H1 (cell line): ENCODE measurements around the gene ANKRD6. TPM values are rescaled to one million over a fixed set of nuclear protein-coding genes. Genes with fewer than 3 reads are reported as not detected.

Source experiments
- CTCF ChIA-PET: fragments of 300-600 bp; sonication (Branson Sonifier 250); formaldehyde crosslinking; loops from one replicate; lab custom pipeline; 2021; ENCODE audit not compliant: partially characterized antibody; lab: Charles Lee
- POLR2A ChIA-PET: fragments of 300-600 bp; sonication (Branson Sonifier 250); formaldehyde crosslinking; loops from one replicate; lab custom pipeline; 2021; ENCODE audit warnings: inconsistent platforms; ENCODE audit not compliant: partially characterized antibody; lab: Charles Lee
- DNase-seq, 2 experiments: peaks; one replicate each; pipeline versions ENCODE4 v3.0.0 to v3.0.0-alpha.2; 2010 to 2022; ENCODE audit warnings: low spot score in 2 of 2, low read depth in 1 of 2, mixed read lengths in 1 of 2
- FAIRE-seq: peaks from 2 replicates; lab custom pipeline; 2011; peaks lifted over from hg19 to GRCh38; lab: Jason Lieb, UNC
- H2AFZ ChIP-seq: 2 replicates; pipeline ENCODE4 v1.8.1; 2012; ENCODE audit warnings: low read length, inconsistent platforms
- H2AK5ac ChIP-seq: 2 replicates; pipeline ENCODE4 v1.6.1; 2013; ENCODE audit warnings: low read depth, low read length
- H2BK120ac ChIP-seq: replicated peaks from 2 replicates; pipeline ENCODE3; 2013; ENCODE audit warnings: low read depth, low read length, inconsistent platforms
- H2BK12ac ChIP-seq: 2 replicates; pipeline ENCODE4 v1.6.1; 2013; ENCODE audit warnings: low read depth, low read length
- H2BK15ac ChIP-seq: 2 replicates; pipeline ENCODE4 v1.6.1; 2013; ENCODE audit warnings: low read length
- H2BK20ac ChIP-seq: 2 replicates; pipeline ENCODE4 v1.6.1; 2013; ENCODE audit warnings: low read length
- H2BK5ac ChIP-seq: 2 replicates; pipeline ENCODE4 v1.6.1; 2013; ENCODE audit warnings: low read depth, low read length
- H3K14ac ChIP-seq: 2 replicates; pipeline ENCODE4 v1.6.1; 2013; ENCODE audit warnings: inconsistent platforms; ENCODE audit not compliant: insufficient read length
- H3K18ac ChIP-seq: 2 replicates; pipeline ENCODE4 v1.6.1; 2013; ENCODE audit warnings: low read length; ENCODE audit errors: extremely low read depth
- H3K23ac ChIP-seq: 2 replicates; pipeline ENCODE4 v1.6.1; 2013; ENCODE audit warnings: inconsistent platforms; ENCODE audit not compliant: insufficient read length
- H3K23me2 ChIP-seq: 2 replicates; pipeline ENCODE4 v1.6.1; 2013; ENCODE audit warnings: low read depth, low read length
- H3K27ac ChIP-seq: 2 replicates; pipeline ENCODE4 v1.6.1; 2011; ENCODE audit warnings: low read depth, low read length, inconsistent platforms
- H3K27me3 ChIP-seq, 4 experiments: replicated peaks in 1 of 4; 1 replicate in 1 of 4; 2 replicates in 3 of 4; pipeline versions ENCODE4 v1.6.1 to v1.8.1; 2011 to 2013; ENCODE audit warnings: low read length in 3 of 4, mild to moderate bottlenecking in 3 of 4, inconsistent platforms in 2 of 4, mixed read lengths in 2 of 4, moderate library complexity in 1 of 4; ENCODE audit not compliant: control insufficient read depth in 3 of 4, insufficient read depth in 3 of 4; ENCODE audit errors: extremely low read depth in 1 of 4
- H3K36me3 ChIP-seq, 4 experiments: 2 replicates each; pipeline versions ENCODE4 v1.6.1 to v1.8.1; 2011 to 2013; ENCODE audit warnings: mild to moderate bottlenecking in 4 of 4, low read length in 3 of 4, moderate library complexity in 2 of 4, control low read depth in 1 of 4, inconsistent platforms in 1 of 4; ENCODE audit not compliant: insufficient read depth in 4 of 4, control insufficient read depth in 2 of 4
- H3K4ac ChIP-seq: replicated peaks from 2 replicates; pipeline ENCODE3; 2013; ENCODE audit warnings: low read length, low read depth, mixed read lengths, inconsistent platforms; ENCODE audit not compliant: insufficient read length
- H3K4me1 ChIP-seq, 4 experiments: replicated peaks in 1 of 4; 1 replicate in 1 of 4; 2 replicates in 3 of 4; pipeline versions ENCODE4 v1.6.1 to v1.8.1; 2011 to 2013; ENCODE audit warnings: low read length in 3 of 4, inconsistent platforms in 2 of 4, mixed read lengths in 1 of 4; ENCODE audit not compliant: insufficient read depth in 4 of 4, control insufficient read depth in 3 of 4
- H3K4me2 ChIP-seq, 2 experiments: 2 replicates each; pipeline versions ENCODE4 v1.6.1 to v1.8.1; 2011 to 2013; ENCODE audit warnings: low read depth in 2 of 2, low read length in 2 of 2, control low read depth in 1 of 2, inconsistent platforms in 1 of 2, mild to moderate bottlenecking in 1 of 2; ENCODE audit not compliant: insufficient read depth in 1 of 2
- H3K4me3 ChIP-seq, 4 experiments: fragments of 200-600, 300-600 bp in 1 of 4; sonication (generic), shearing (Covaris generic), sonication (Bioruptor Twin) in 1 of 4; 2 replicates each; pipeline versions ENCODE4 v1.5.1 to v1.8.1; 2011 to 2016; ENCODE audit warnings: low read length in 4 of 4, low read depth in 3 of 4, control low read depth in 2 of 4, inconsistent platforms in 2 of 4, mild to moderate bottlenecking in 2 of 4, mixed read lengths in 1 of 4, moderate library complexity in 1 of 4; ENCODE audit not compliant: insufficient read depth in 2 of 4; ENCODE audit errors: extremely low read depth in 1 of 4
- H3K56ac ChIP-seq: replicated peaks from 2 replicates; pipeline ENCODE3; 2013; ENCODE audit warnings: low read depth, mild to moderate bottlenecking, mixed read lengths, low read length, inconsistent platforms; ENCODE audit not compliant: insufficient read length
- H3K79me1 ChIP-seq: 2 replicates; pipeline ENCODE4 v1.6.1; 2013; ENCODE audit warnings: low read depth, low read length, control low read depth
- H3K79me2 ChIP-seq, 2 experiments: 2 replicates each; pipeline versions ENCODE4 v1.6.1 to v1.8.1; 2012 to 2013; ENCODE audit warnings: low read length in 2 of 2, mild to moderate bottlenecking in 2 of 2, inconsistent platforms in 1 of 2; ENCODE audit not compliant: insufficient read depth in 2 of 2, control insufficient read depth in 1 of 2
- H3K9ac ChIP-seq, 4 experiments: replicated peaks in 1 of 4; 1 replicate in 1 of 4; 2 replicates in 3 of 4; pipeline versions ENCODE4 v1.6.1 to v1.8.1; 2011 to 2013; ENCODE audit warnings: low read depth in 3 of 4, low read length in 3 of 4, control low read depth in 2 of 4, mild to moderate bottlenecking in 2 of 4, moderate library complexity in 2 of 4, inconsistent platforms in 1 of 4; ENCODE audit errors: extremely low read depth in 1 of 4
- H3K9me3 ChIP-seq, 2 experiments: 2 replicates each; pipeline versions ENCODE4 v1.6.1 to v1.8.1; 2012 to 2013; ENCODE audit warnings: mild to moderate bottlenecking in 2 of 2, moderate library complexity in 2 of 2, control low read depth in 1 of 2, inconsistent platforms in 1 of 2, low read depth in 1 of 2, low read length in 1 of 2, mixed read lengths in 1 of 2; ENCODE audit not compliant: insufficient read depth in 2 of 2
- H4K20me1 ChIP-seq, 2 experiments: replicated peaks in 1 of 2; 2 replicates each; pipeline versions ENCODE3 to v1.8.1; 2011 to 2013; ENCODE audit warnings: inconsistent platforms in 2 of 2, low read length in 2 of 2, mild to moderate bottlenecking in 1 of 2; ENCODE audit not compliant: insufficient read depth in 2 of 2, control insufficient read depth in 1 of 2
- H4K5ac ChIP-seq: 2 replicates; pipeline ENCODE4 v1.6.1; 2013; ENCODE audit warnings: low read length, low read depth, mixed read lengths, inconsistent platforms; ENCODE audit not compliant: insufficient read length
- H4K8ac ChIP-seq: 2 replicates; pipeline ENCODE4 v1.8.0; 2013; ENCODE audit warnings: mild to moderate bottlenecking, moderate library complexity, low read length, inconsistent platforms; ENCODE audit not compliant: insufficient read depth; ENCODE audit errors: extremely low read depth
- H4K91ac ChIP-seq: replicated peaks from 2 replicates; pipeline ENCODE3; 2013; ENCODE audit warnings: low read length, mixed read lengths, inconsistent platforms; ENCODE audit not compliant: insufficient read length
- EZH2 ChIP-seq: fragments of 200-600 bp; sonication (generic); IDR thresholded peaks from 2 replicates; pipeline ENCODE4 v1.7.1; 2012; ENCODE audit warnings: low read depth, mild to moderate bottlenecking, moderate library complexity, low read length, inconsistent platforms; ENCODE audit not compliant: severe bottlenecking
- JUN ChIP-seq: IDR thresholded peaks from 2 replicates; pipeline ENCODE4 v1.6.1; 2011; ENCODE audit warnings: low read depth, mild to moderate bottlenecking, improper control_type of control experiment, low read length
- TBP ChIP-seq: IDR thresholded peaks from 2 replicates; pipeline ENCODE4 v1.6.1; 2011; ENCODE audit warnings: low read depth, low read length, improper control_type of control experiment
- WGBS, 2 experiments: shearing (Covaris generic) in 1 of 2; methylation state at CpG; one replicate each; pipeline versions ENCODE4 v1.1.6 to v1.1.7; 2013 to 2015; ENCODE audit warnings: low lambda C conversion rate in 2 of 2, mixed read lengths in 2 of 2, inconsistent platforms in 1 of 2, low coverage in 1 of 2, missing lambda C conversion rate in 1 of 2; ENCODE audit not compliant: insufficient replicate concordance in 2 of 2, insufficient coverage in 1 of 2, insufficient read length in 1 of 2; ENCODE audit errors: extremely low coverage in 1 of 2, missing lambda C conversion rate in 1 of 2; 5-methylcytosine and 5-hydroxymethylcytosine counted together
- polyA plus RNA-seq, 7 experiments: library from polyadenylated mRNA; depleted of rRNA in 3 of 7; stranded (reverse) in 5 of 7; unstranded in 2 of 7; fragments of >200 nt in 5 of 7; fragments of 200-250 nt in 2 of 7; gene quantifications; 1 replicate in 5 of 7; 2 replicates in 1 of 7; 4 replicates in 1 of 7; pipeline versions ENCODE4 v1.2.1 to v1.2.3, GENCODE V29; 2011 to 2013; ENCODE audit warnings: missing spikeins in 2 of 7, mixed read lengths in 2 of 7
- total RNA-seq: library from RNA; stranded (reverse); fragmentation: NEBNext Ultra II Directional; extraction: Animal tissue kit (Norgen Biotek cat#: 25700); gene quantifications from 2 replicates; pipeline ENCODE4 v1.2.1, GENCODE V29; 2021
- TF ChIP-seq, protein P1 (sequence below): IDR thresholded peaks from 2 replicates; pipeline ENCODE4 v1.6.1; 2012; ENCODE audit warnings: inconsistent platforms

Gene ANKRD6
- total and polyA plus RNA-seq, 2 of the 8 experiments (the other 6 are each of a cell fraction or from before 2014, with no cell fraction given) = 5.9 to 12.8 TPM

DNA sequence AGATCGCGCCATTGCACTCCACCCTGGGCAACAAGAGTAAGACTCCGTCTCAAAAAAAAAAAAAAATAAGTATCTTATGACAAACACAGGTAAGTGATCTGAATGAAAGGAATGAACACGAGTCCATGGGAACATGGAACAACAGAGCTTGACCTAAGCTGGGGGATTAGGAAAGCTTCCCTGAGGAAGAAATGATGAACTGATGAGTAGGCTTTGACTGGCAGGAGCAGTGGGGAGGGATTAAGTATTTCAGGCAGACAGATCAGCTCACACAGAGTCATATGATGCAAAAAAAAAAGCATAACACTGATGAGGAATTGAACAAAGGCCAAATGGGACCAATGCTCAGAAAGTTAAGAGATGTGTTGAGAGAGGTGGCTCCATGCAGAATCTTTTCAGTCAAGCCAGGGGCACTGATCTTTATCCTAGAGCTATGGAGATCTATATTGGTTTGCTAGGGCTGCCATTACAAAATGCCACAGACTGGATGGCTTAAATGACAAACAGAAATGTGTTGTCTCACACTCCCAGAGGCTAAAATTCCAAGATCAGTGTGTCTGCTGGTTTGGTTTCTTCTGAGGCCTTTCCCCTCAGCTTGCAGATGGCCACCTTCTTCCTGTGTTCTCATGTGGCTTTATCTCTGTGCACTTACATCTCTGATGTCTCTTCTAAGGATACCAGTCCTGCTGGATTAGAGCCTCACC lies 85.6 kb downstream of the ANKRD6 start:
- ChIA-PET CTCF (interaction anchor here (0.8 to 1.4 kb wide), 3 partner anchors 10 to 18 kb away, joined by 3 to 5 read pairs (median 3); no protein-coding TSS in a partner anchor), POLR2A (no interaction called here)
- no peak overlapping the region for H3K18ac ChIP-seq
- H2BK120ac ChIP-seq = no peak overlapping the region
- no peak overlapping the region for H3K23ac ChIP-seq
- H3K4me1 ChIP-seq = no peaks in the 10 kb centered on the region
- H2AK5ac ChIP-seq = no peak overlapping the region
- DNase-seq = no peak
- H2BK20ac ChIP-seq = no peak overlapping the region
- no peak for FAIRE-seq
- H3K23me2 ChIP-seq = no peaks in the 10 kb centered on the region
- H3K79me2 ChIP-seq = no peaks in the 10 kb centered on the region
- H4K20me1 ChIP-seq = no peaks in the 10 kb centered on the region
- no peak overlapping the region for H4K5ac ChIP-seq
- TF ChIP-seq, protein P1, sequence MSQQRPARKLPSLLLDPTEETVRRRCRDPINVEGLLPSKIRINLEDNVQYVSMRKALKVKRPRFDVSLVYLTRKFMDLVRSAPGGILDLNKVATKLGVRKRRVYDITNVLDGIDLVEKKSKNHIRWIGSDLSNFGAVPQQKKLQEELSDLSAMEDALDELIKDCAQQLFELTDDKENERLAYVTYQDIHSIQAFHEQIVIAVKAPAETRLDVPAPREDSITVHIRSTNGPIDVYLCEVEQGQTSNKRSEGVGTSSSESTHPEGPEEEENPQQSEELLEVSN = no peak
- TF ChIP-seq EZH2 = no peak
- no peak for TF ChIP-seq TBP
- no peak for TF ChIP-seq JUN
- no peaks in the 10 kb centered on the region; a peak in 2 of 7 replicates for H3K27me3 ChIP-seq
- no peak overlapping the region for H3K56ac ChIP-seq
- WGBS, 2 experiments = 93% methylated on average over 3 of the region's 4 CpGs; no CpG with 5 or more reads in 1 of the 2 experiments
- H3K9ac ChIP-seq = no peak overlapping the region
- H4K91ac ChIP-seq = no peak overlapping the region
- no peaks in the 10 kb centered on the region for H3K36me3 ChIP-seq
- no peak overlapping the region for H2BK5ac ChIP-seq
- no peak overlapping the region for H3K27ac ChIP-seq
- H2BK15ac ChIP-seq = no peak overlapping the region
- H3K79me1 ChIP-seq = no peaks in the 10 kb centered on the region
- no peak overlapping the region for H3K4me2 ChIP-seq
- H3K14ac ChIP-seq = no peak overlapping the region
- H3K4ac ChIP-seq = no peak overlapping the region
- H3K4me3 ChIP-seq = no peak overlapping the region
- H2AFZ ChIP-seq = no peak overlapping the region
- H3K9me3 ChIP-seq = no peaks in the 10 kb centered on the region
- no peak overlapping the region for H2BK12ac ChIP-seq
- no peak overlapping the region for H4K8ac ChIP-seq
